Tibial artery (tissue), 4 donors: ENCODE results near the gene HOXC12.

Experiments used
- DNase-seq, 2 donors: peaks; one replicate each; pipeline ENCODE4 v3.0.0-alpha.2; 2019
- H3K27ac ChIP-seq, 2 donors: fragments of 200-600 bp; sonication (generic) in 1 of 2; 1 replicate in 1 of 2; 2 replicates in 1 of 2; pipeline ENCODE4 v1.5.1; 2018 to 2019; ENCODE audit warnings: mild to moderate bottlenecking in 1 of 2
- H3K27me3 ChIP-seq, 2 donors: fragments of 200-600 bp; sonication (generic) in 1 of 2; one replicate each; pipeline versions ENCODE4 v1.5.1 to v1.6.0; 2016 to 2019
- H3K36me3 ChIP-seq, 3 donors: fragments of 200-600 bp; sonication (generic) in 2 of 3; one replicate each; pipeline ENCODE4 v1.5.1; 2016 to 2019; ENCODE audit warnings: mild to moderate bottlenecking in 2 of 3
- H3K4me1 ChIP-seq, 4 donors: fragments of 200-600 bp; sonication (generic) in 2 of 4; 1 replicate in 3 of 4; 2 replicates in 1 of 4; pipeline ENCODE4 v1.5.1; 2016 to 2019
- H3K4me3 ChIP-seq, 2 donors: fragments of 200-600 bp; sonication (generic) in 1 of 2; 1 replicate in 1 of 2; 2 replicates in 1 of 2; pipeline ENCODE4 v1.5.1; 2018 to 2019; ENCODE audit warnings: mild to moderate bottlenecking in 2 of 2
- H3K9me3 ChIP-seq, 3 donors: fragments of 200-600 bp; sonication (generic) in 1 of 3; one replicate each; pipeline ENCODE4 v1.5.1; 2016 to 2019
- CTCF ChIP-seq, 2 experiments: fragments of 200-600 bp in 1 of 2; fragments of 450-650 bp in 1 of 2; IDR thresholded peaks; one replicate each; pipeline ENCODE4 v1.5.1; 2017 to 2019; ENCODE audit warnings: antibody characterized with exemption in 2 of 2, mild to moderate bottlenecking in 1 of 2, moderate library complexity in 1 of 2
- intact Hi-C: fragments of 100-400 bp; cut with DNase I; formaldehyde crosslinking; loops from one replicate; pipeline ENCODE4 v1.15.0; 2023; ENCODE audit warnings: low total_unique reads

Gene HOXC12

GRCh38 chr12:54001283-54002187 is 46.8 kb downstream of the HOXC12 start:
- no peak for DNase-seq
- Histone ChIP-seq H3K36me3 (no peaks in the 10 kb centered on the region), H3K27ac (peak overlapping the region; percentile 93 to 98), H3K9me3 (no peaks in the 10 kb centered on the region), H3K4me3 (peak overlapping the region; percentile 64 to 76), H3K27me3 (no peaks in the 10 kb centered on the region), H3K4me1 (peaks cover 0 to 80% (median 50%) of the 10 kb centered on the region in 4 donors)
- no peak for TF ChIP-seq CTCF (IDR thresholded peaks at IDR 0.05)
- intact Hi-C loops: no loop called here

- intact Hi-C loops: no loop called here
- H3K27me3 ChIP-seq: no peaks in the 10 kb centered on the region
- H3K4me3 ChIP-seq: peak overlapping the region; percentile 64 to 76
- H3K36me3 ChIP-seq: no peaks in the 10 kb centered on the region
- peak overlapping the region; percentile 93 to 98 for H3K27ac ChIP-seq
- H3K4me1 ChIP-seq: peaks cover 0 to 81% (median 57%) of the 10 kb centered on the region in 4 donors
- DNase-seq: no peak
- no peak for TF ChIP-seq CTCF (IDR thresholded peaks at IDR 0.05)
- no peaks in the 10 kb centered on the region for H3K9me3 ChIP-seq
Observed at GRCh38 chr12:54002278-54002914, 47.7 kb downstream of the HOXC12 start.

- no peaks in the 10 kb centered on the region for H3K9me3 ChIP-seq
- TF ChIP-seq CTCF (IDR thresholded peaks at IDR 0.05): no peak
- no peaks in the 10 kb centered on the region for H3K36me3 ChIP-seq
- H3K4me3 ChIP-seq: peak overlapping the region; percentile 64 to 76
- H3K27me3 ChIP-seq: no peaks in the 10 kb centered on the region
- peaks cover 0 to 82% (median 60%) of the 10 kb centered on the region in 4 donors for H3K4me1 ChIP-seq
- intact Hi-C loops: no loop called here
- DNase-seq: no peak
- peak overlapping the region; percentile 66 to 93 for H3K27ac ChIP-seq
Observed at GRCh38 chr12:54002915-54003389, 48.2 kb downstream of the HOXC12 start.

GRCh38 chr12:54003625-54004024 is 48.9 kb downstream of the HOXC12 start:
- Histone ChIP-seq H3K4me1 (peaks cover 0 to 82% (median 60%) of the 10 kb centered on the region in 4 donors), H3K4me3 (peak overlapping the region; percentile 64 to 76), H3K27ac (peak overlapping the region; percentile 66 to 93), H3K36me3 (no peaks in the 10 kb centered on the region), H3K27me3 (no peaks in the 10 kb centered on the region), H3K9me3 (no peaks in the 10 kb centered on the region)
- TF ChIP-seq CTCF (IDR thresholded peaks at IDR 0.05): no peak
- DNase-seq: no peak
- intact Hi-C loops: no loop called here

- Histone ChIP-seq H3K27me3 (no peaks in the 10 kb centered on the region), H3K9me3 (no peaks in the 10 kb centered on the region), H3K4me3 (peak overlapping the region; percentile 37 to 64), H3K36me3 (no peaks in the 10 kb centered on the region), H3K4me1 (peaks cover 0 to 78% (median 59%) of the 10 kb centered on the region in 4 donors), H3K27ac (peak overlapping the region; percentile 66 to 93)
- intact Hi-C loops: no loop called here
- no peak for DNase-seq
- no peak for TF ChIP-seq CTCF (IDR thresholded peaks at IDR 0.05)
Observed at GRCh38 chr12:54004063-54004840, 49.5 kb downstream of the HOXC12 start.
